Measurements from ENCODE around the gene AHI1. TPM values are rescaled to one million over a fixed set of nuclear protein-coding genes. Genes with fewer than 3 reads are reported as not detected.
A peak's percentile ranks its signal among the peaks of the same experiment; 100 is the strongest.

The AHI1 gene
- total RNA-seq, 2 experiments from 2014 or later: 21.4 to 33.9 TPM

GRCh38 chr6:135464634-135465033 is 32.9 kb downstream of the AHI1 start:
- CTCF ChIA-PET (ENCODE audit: unreplicated experiment): interaction anchor here (1.1 kb wide), 1 partner anchor 11 kb away, joined by 3 read pairs; no protein-coding TSS in a partner anchor
- H2AFZ ChIP-seq (ENCODE audit: low read length): peak overlapping the region; percentile 35; the same call in 1 of the 2 replicates
- no peaks in the 10 kb centered on the region for H3K79me2 ChIP-seq (ENCODE audit: insufficient read depth, low read depth, low read length)
- H3K4me3 ChIP-seq (ENCODE audit: low read depth, low read length, poor library complexity, severe bottlenecking): no peak overlapping the region
- TF ChIP-seq EZH2phosphoT487 (IDR thresholded peaks at IDR 0.05; ENCODE audit: borderline replicate concordance, low read depth, low read length): no peak
- no peak for TF ChIP-seq CTCF (conservative IDR thresholded peaks at IDR 0.05; ENCODE audit: low read length)
- peak; percentile 19 for DNase-seq (ENCODE audit: low spot score)
- no TSS peak for BruUV-seq (replicated peaks)
- peaks cover 6% of the 10 kb centered on the region; the same call in 1 of the 2 replicates for H3K9me3 ChIP-seq (ENCODE audit: low read length)
- H4K20me1 ChIP-seq (ENCODE audit: insufficient read depth, low read length): no peaks in the 10 kb centered on the region
- intact Hi-C loops (cut with micrococcal nuclease; ENCODE audit: unreplicated experiment): no loop called here
- POLR2A ChIA-PET: interaction anchor here (1.0 to 3.5 kb wide), 9 partner anchors 11 to 825 kb away, joined by 3 to 16 read pairs (median 6); partner anchors contain the start of gene BCLAF1
- H3K4me2 ChIP-seq (ENCODE audit: low read length): peak overlapping the region; percentile 64
- H3K9me2 ChIP-seq (ENCODE audit: insufficient read depth, low read length): no peaks in the 10 kb centered on the region
- H3K36me3 ChIP-seq (ENCODE audit: insufficient read depth, low read length): peaks cover 30% of the 10 kb centered on the region
- H3K27ac ChIP-seq (ENCODE audit: low read depth, low read length, poor library complexity, severe bottlenecking): peak overlapping the region; percentile 54
- peaks cover 33% of the 10 kb centered on the region for H3K4me1 ChIP-seq (ENCODE audit: insufficient read depth, low read length, poor library complexity, severe bottlenecking)

DNA sequence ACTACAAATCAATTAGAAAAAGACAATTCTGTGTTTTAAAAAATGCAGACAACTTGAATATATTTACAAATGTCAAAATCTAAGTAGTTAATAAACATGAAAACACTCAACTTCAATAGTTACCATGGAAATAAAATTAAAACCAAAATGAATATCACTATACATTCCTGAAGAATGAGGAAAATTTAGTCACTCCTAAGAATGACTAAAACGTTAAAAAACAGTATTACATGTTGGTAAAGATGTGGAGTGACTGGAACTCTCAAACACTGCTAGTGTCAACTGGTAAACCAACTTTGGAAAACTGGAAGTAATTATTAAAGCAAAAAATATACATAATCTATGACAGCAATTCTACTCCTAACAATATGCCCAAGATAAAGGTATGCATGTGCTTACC is 36.3 kb downstream of the AHI1 start:
- no TSS peak for BruUV-seq (replicated peaks)
- peaks cover 30% of the 10 kb centered on the region for H3K36me3 ChIP-seq (ENCODE audit: insufficient read depth, low read length)
- DNase-seq (ENCODE audit: low spot score): no peak
- no peaks in the 10 kb centered on the region for H3K9me3 ChIP-seq (ENCODE audit: low read length)
- no peak overlapping the region for H3K27ac ChIP-seq (ENCODE audit: low read depth, low read length, poor library complexity, severe bottlenecking)
- ChIA-PET POLR2A (no interaction called here), CTCF (ENCODE audit: unreplicated experiment) (no interaction called here)
- no peaks in the 10 kb centered on the region for H4K20me1 ChIP-seq (ENCODE audit: insufficient read depth, low read length)
- no peak overlapping the region for H3K4me2 ChIP-seq (ENCODE audit: low read length)
- H2AFZ ChIP-seq (ENCODE audit: low read length): no peak overlapping the region
- no peaks in the 10 kb centered on the region for H3K9me2 ChIP-seq (ENCODE audit: insufficient read depth, low read length)
- H3K4me3 ChIP-seq (ENCODE audit: low read depth, low read length, poor library complexity, severe bottlenecking): no peak overlapping the region
- TF ChIP-seq EZH2phosphoT487 (IDR thresholded peaks at IDR 0.05; ENCODE audit: borderline replicate concordance, low read depth, low read length) (no peak), CTCF (conservative IDR thresholded peaks at IDR 0.05; ENCODE audit: low read length) (no peak)
- H3K4me1 ChIP-seq (ENCODE audit: insufficient read depth, low read length, poor library complexity, severe bottlenecking): peaks cover 20% of the 10 kb centered on the region
- H3K79me2 ChIP-seq (ENCODE audit: insufficient read depth, low read depth, low read length): no peaks in the 10 kb centered on the region
- intact Hi-C loops (cut with micrococcal nuclease; ENCODE audit: unreplicated experiment): no loop called here

GRCh38 chr6:135458051-135458450 is 39.5 kb downstream of the AHI1 start:
- Histone ChIP-seq H3K9me2 (ENCODE audit: insufficient read depth, low read length) (no peaks in the 10 kb centered on the region), H3K4me1 (ENCODE audit: insufficient read depth, low read length, poor library complexity, severe bottlenecking) (no peaks in the 10 kb centered on the region), H3K79me2 (ENCODE audit: insufficient read depth, low read depth, low read length) (no peaks in the 10 kb centered on the region), H3K9me3 (ENCODE audit: low read length) (no peaks in the 10 kb centered on the region), H3K4me2 (ENCODE audit: low read length) (no peak overlapping the region), H3K36me3 (ENCODE audit: insufficient read depth, low read length) (peaks cover 14% of the 10 kb centered on the region), H4K20me1 (ENCODE audit: insufficient read depth, low read length) (no peaks in the 10 kb centered on the region), H3K4me3 (ENCODE audit: low read depth, low read length, poor library complexity, severe bottlenecking) (no peak overlapping the region), H3K27ac (ENCODE audit: low read depth, low read length, poor library complexity, severe bottlenecking) (no peak overlapping the region), H2AFZ (ENCODE audit: low read length) (no peak overlapping the region)
- no TSS peak for BruUV-seq (replicated peaks)
- intact Hi-C loops (cut with micrococcal nuclease; ENCODE audit: unreplicated experiment): loop anchor here (10.0 kb wide), 1 partner anchor 297 kb away; no protein-coding TSS in a partner anchor
- POLR2A ChIA-PET: interaction anchor here (0.6 to 1.2 kb wide), 2 partner anchors 19 to 758 kb away, joined by 4 read pairs; no protein-coding TSS in a partner anchor
- CTCF ChIA-PET (ENCODE audit: unreplicated experiment): no interaction called here
- no peak for DNase-seq (ENCODE audit: low spot score)
- no peak for TF ChIP-seq EZH2phosphoT487 (IDR thresholded peaks at IDR 0.05; ENCODE audit: borderline replicate concordance, low read depth, low read length)
- no peak for TF ChIP-seq CTCF (conservative IDR thresholded peaks at IDR 0.05; ENCODE audit: low read length)
